NK-92 treated with Interleukin-12 subunit alpha and Interleukin-12 subunit beta, amount 100 ng/mL, for 24 hours (cell line): ENCODE results near the gene SH3YL1.

Experiments
- DNase-seq: peaks from one replicate; lab custom pipeline; 2025; lab: John Stamatoyannopoulos, UW

The SH3YL1 gene

GRCh38 chr2:213932-214693 is 49.7 kb downstream of the SH3YL1 start:
- no peak for DNase-seq

- no peak for DNase-seq
These were observed 52.2 kb downstream of the SH3YL1 start for GRCh38 chr2:211486-212184.

- DNase-seq: no peak
These were observed 53.2 kb downstream of the SH3YL1 start for GRCh38 chr2:210660-211059.

GRCh38 chr2:209470-209869 is 54.4 kb downstream of the SH3YL1 start:
- no peak for DNase-seq

GRCh38 chr2:208335-208734 is 55.5 kb downstream of the SH3YL1 start:
- no peak for DNase-seq

GRCh38 chr2:203984-204383 is 59.8 kb downstream of the SH3YL1 start:
- no peak for DNase-seq

GRCh38 chr2:203401-203800 is 60.4 kb downstream of the SH3YL1 start:
- no peak for DNase-seq

- no peak for DNase-seq
These were observed 60.9 kb downstream of the SH3YL1 start for GRCh38 chr2:202945-203344.

- DNase-seq: no peak
These were observed 62.0 kb downstream of the SH3YL1 start for GRCh38 chr2:201648-202433.

GRCh38 chr2:199041-199966 is 64.5 kb downstream of the SH3YL1 start:
- no peak for DNase-seq

GRCh38 chr2:196406-196805 is 67.4 kb downstream of the SH3YL1 start:
- DNase-seq: no peak

- no peak for DNase-seq
These were observed 67.9 kb downstream of the SH3YL1 start for GRCh38 chr2:195932-196331.

GRCh38 chr2:193141-193671 is 70.6 kb downstream of the SH3YL1 start:
- DNase-seq: peak; percentile 84

- no peak for DNase-seq
These were observed 72.3 kb downstream of the SH3YL1 start for GRCh38 chr2:191311-192190.

GRCh38 chr2:187825-188224 is 76.0 kb downstream of the SH3YL1 start:
- no peak for DNase-seq

GRCh38 chr2:185221-185620 is 78.6 kb downstream of the SH3YL1 start:
- DNase-seq: no peak

- no peak for DNase-seq
These were observed 79.1 kb downstream of the SH3YL1 start for GRCh38 chr2:184695-185094.

GRCh38 chr2:182509-183122 is 81.2 kb downstream of the SH3YL1 start:
- no peak for DNase-seq

- no peak for DNase-seq
These were observed 83.5 kb downstream of the SH3YL1 start for GRCh38 chr2:180311-180710.

GRCh38 chr2:179886-180285 is 83.9 kb downstream of the SH3YL1 start:
- DNase-seq: no peak
